ENCODE data around the gene PNKP. TPM values are rescaled to one million over a fixed set of nuclear protein-coding genes. Genes with fewer than 3 reads are reported as not detected.

The PNKP gene
- total and polyA plus RNA-seq, 9 of the 15 experiments (the other 6 are each of a cell fraction or from before 2014, with no cell fraction given) = 2.8 to 85.4 (median 25.3) TPM

DNA sequence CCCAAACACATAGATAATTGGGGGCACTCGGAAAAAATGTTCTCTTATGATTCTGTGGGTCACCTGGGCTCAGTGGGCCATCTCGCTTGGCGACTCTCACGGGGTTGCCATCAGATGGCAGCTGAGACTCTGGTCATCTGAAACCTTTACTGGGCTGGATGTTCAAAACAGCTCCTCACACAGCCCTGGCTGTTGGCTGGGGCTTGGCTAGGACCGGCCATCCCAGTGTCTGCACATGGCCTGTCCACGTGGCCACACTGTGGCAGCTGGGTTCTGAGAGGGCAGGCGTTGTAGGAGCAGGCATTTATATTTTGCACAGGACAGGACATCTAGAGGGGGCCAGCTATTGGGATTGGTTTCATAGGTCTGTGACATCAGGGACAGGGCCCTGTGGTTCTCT lies 33.8 kb downstream of the PNKP start:
- CTCF ChIA-PET (ENCODE audit: low intra/inter-chr PET ratio) = no interaction called here
- peaks cover 2% of the 10 kb centered on the region for H3K9me1 ChIP-seq (ENCODE audit: control insufficient read depth, insufficient read depth, low read length)
- no peak overlapping the region for H3K9ac ChIP-seq (ENCODE audit: insufficient read depth in 1 of 2, low read depth in 2 of 2, low read length in 2 of 2)
- no peak overlapping the region for H2AFZ ChIP-seq (ENCODE audit: low read depth, low read length)
- no TSS peak for BruUV-seq (replicated peaks)
- H3K4me3 ChIP-seq = no peak overlapping the region
- no peaks in the 10 kb centered on the region for H3K27me3 ChIP-seq (ENCODE audit: control insufficient read depth in 2 of 2, insufficient read depth in 2 of 2, low read length in 2 of 2)
- no peaks in the 10 kb centered on the region for H4K20me1 ChIP-seq (replicated peaks; ENCODE audit: control insufficient read depth, insufficient read depth, low read length)
- no peak for FAIRE-seq
- no peaks in the 10 kb centered on the region for H3K79me2 ChIP-seq (ENCODE audit: control insufficient read depth, insufficient read depth, low read length)
- POLR2A ChIA-PET = interaction anchor here (1.2 kb wide), 1 partner anchor 13 kb away, joined by 3 read pairs; no protein-coding TSS in a partner anchor
- no peak for ATAC-seq
- H3K36me3 ChIP-seq (ENCODE audit: control insufficient read depth, insufficient read depth, low read length) = peaks cover 98% of the 10 kb centered on the region
- no peaks in the 10 kb centered on the region for H3K9me3 ChIP-seq (replicated peaks; ENCODE audit: control insufficient read depth, insufficient read depth, low read depth, low read length)
- H3K4me2 ChIP-seq (ENCODE audit: insufficient read depth, low read length) = no peak overlapping the region
- no peak for DNase-seq (ENCODE audit: extremely low read depth in 1 of 4, low spot score in 3 of 4)
- no peak overlapping the region for H3K27ac ChIP-seq (ENCODE audit: extremely low read depth, low read depth, low read length)
- in situ Hi-C loops (cut with MboI) (no loop called here), intact Hi-C loops (cut with micrococcal nuclease) (no loop called here)
- WGBS (ENCODE audit: insufficient coverage, low coverage, missing lambda C conversion rate) = 83% methylated on average over 7 of the region's 7 CpGs
- peaks cover 0 to 17% of the 10 kb centered on the region in 2 experiments; a peak in 1 of 5 replicates for H3K4me1 ChIP-seq (replicated peaks in 1 of 2; ENCODE audit: control insufficient read depth in 2 of 2, insufficient read depth in 2 of 2, low read length in 2 of 2)
- TF ChIP-seq ZNF507 (tag; conservative IDR thresholded peaks at IDR 0.05) (no peak), CSDE1 (IDR thresholded peaks at IDR 0.05) (no peak), ZNF584 (CRISPR knock-in tag; IDR thresholded peaks at IDR 0.05; ENCODE audit: low read depth) (no peak), BRF1 (IDR thresholded peaks at IDR 0.05; ENCODE audit: borderline replicate concordance, extremely low read depth, insufficient read length) (no peak), RBM14 (IDR thresholded peaks at IDR 0.05; ENCODE audit: borderline replicate concordance, insufficient read depth, low read depth, low read length) (no peak), BRCA1 (IDR thresholded peaks at IDR 0.05) (no peak), BRCA1 (CRISPR knock-in tag; IDR thresholded peaks at IDR 0.05) (no peak), MTA2 (IDR thresholded peaks at IDR 0.05; ENCODE audit: low read depth) (no peak), TSC22D4 (tag; IDR thresholded peaks at IDR 0.05) (no peak)
- TF ChIP-seq, protein P1, sequence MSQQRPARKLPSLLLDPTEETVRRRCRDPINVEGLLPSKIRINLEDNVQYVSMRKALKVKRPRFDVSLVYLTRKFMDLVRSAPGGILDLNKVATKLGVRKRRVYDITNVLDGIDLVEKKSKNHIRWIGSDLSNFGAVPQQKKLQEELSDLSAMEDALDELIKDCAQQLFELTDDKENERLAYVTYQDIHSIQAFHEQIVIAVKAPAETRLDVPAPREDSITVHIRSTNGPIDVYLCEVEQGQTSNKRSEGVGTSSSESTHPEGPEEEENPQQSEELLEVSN (IDR thresholded peaks at IDR 0.05; ENCODE audit: borderline replicate concordance in 1 of 2, extremely low read depth in 1 of 2, insufficient read depth in 1 of 2, insufficient read length in 1 of 2, low read depth in 1 of 2, low read length in 1 of 2, poor library complexity in 1 of 2, severe bottlenecking in 1 of 2) = no peak
- TF ChIP-seq, protein P2, sequence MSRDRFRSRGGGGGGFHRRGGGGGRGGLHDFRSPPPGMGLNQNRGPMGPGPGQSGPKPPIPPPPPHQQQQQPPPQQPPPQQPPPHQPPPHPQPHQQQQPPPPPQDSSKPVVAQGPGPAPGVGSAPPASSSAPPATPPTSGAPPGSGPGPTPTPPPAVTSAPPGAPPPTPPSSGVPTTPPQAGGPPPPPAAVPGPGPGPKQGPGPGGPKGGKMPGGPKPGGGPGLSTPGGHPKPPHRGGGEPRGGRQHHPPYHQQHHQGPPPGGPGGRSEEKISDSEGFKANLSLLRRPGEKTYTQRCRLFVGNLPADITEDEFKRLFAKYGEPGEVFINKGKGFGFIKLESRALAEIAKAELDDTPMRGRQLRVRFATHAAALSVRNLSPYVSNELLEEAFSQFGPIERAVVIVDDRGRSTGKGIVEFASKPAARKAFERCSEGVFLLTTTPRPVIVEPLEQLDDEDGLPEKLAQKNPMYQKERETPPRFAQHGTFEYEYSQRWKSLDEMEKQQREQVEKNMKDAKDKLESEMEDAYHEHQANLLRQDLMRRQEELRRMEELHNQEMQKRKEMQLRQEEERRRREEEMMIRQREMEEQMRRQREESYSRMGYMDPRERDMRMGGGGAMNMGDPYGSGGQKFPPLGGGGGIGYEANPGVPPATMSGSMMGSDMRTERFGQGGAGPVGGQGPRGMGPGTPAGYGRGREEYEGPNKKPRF (IDR thresholded peaks at IDR 0.05; ENCODE audit: low read depth, low read length) = no peak
- TF ChIP-seq, protein P3, sequence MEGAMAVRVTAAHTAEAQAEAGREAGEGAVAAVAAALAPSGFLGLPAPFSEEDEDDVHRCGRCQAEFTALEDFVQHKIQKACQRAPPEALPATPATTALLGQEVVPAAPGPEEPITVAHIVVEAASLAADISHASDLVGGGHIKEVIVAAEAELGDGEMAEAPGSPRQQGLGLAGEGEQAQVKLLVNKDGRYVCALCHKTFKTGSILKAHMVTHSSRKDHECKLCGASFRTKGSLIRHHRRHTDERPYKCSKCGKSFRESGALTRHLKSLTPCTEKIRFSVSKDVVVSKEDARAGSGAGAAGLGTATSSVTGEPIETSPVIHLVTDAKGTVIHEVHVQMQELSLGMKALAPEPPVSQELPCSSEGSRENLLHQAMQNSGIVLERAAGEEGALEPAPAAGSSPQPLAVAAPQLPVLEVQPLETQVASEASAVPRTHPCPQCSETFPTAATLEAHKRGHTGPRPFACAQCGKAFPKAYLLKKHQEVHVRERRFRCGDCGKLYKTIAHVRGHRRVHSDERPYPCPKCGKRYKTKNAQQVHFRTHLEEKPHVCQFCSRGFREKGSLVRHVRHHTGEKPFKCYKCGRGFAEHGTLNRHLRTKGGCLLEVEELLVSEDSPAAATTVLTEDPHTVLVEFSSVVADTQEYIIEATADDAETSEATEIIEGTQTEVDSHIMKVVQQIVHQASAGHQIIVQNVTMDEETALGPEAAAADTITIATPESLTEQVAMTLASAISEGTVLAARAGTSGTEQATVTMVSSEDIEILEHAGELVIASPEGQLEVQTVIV (CRISPR knock-in tag; IDR thresholded peaks at IDR 0.05; ENCODE audit: borderline replicate concordance) = no peak
- TF ChIP-seq, protein P4, sequence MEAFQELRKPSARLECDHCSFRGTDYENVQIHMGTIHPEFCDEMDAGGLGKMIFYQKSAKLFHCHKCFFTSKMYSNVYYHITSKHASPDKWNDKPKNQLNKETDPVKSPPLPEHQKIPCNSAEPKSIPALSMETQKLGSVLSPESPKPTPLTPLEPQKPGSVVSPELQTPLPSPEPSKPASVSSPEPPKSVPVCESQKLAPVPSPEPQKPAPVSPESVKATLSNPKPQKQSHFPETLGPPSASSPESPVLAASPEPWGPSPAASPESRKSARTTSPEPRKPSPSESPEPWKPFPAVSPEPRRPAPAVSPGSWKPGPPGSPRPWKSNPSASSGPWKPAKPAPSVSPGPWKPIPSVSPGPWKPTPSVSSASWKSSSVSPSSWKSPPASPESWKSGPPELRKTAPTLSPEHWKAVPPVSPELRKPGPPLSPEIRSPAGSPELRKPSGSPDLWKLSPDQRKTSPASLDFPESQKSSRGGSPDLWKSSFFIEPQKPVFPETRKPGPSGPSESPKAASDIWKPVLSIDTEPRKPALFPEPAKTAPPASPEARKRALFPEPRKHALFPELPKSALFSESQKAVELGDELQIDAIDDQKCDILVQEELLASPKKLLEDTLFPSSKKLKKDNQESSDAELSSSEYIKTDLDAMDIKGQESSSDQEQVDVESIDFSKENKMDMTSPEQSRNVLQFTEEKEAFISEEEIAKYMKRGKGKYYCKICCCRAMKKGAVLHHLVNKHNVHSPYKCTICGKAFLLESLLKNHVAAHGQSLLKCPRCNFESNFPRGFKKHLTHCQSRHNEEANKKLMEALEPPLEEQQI (IDR thresholded peaks at IDR 0.05) = no peak
